K562 (cell line): ENCODE data around the gene ZNF665. TPM values are rescaled to one million over a fixed set of nuclear protein-coding genes. Genes with fewer than 3 reads are reported as not detected.

ENCODE experiments used
- ARNT ChIP-seq, 2 experiments: fragments of 450-650 bp; IDR thresholded peaks; 2 replicates each; pipeline ENCODE4 v1.6.1; 2016; ENCODE audit warnings: mild to moderate bottlenecking in 1 of 2
- BRCA1 ChIP-seq, 2 experiments: fragments of 450-650 bp in 1 of 2; sonication (generic) in 1 of 2; formaldehyde crosslinking in 1 of 2; IDR thresholded peaks; 2 replicates each; pipeline versions ENCODE4 v1.5.0 to v1.6.1; 2017 to 2020; ENCODE audit warnings: mild to moderate bottlenecking in 1 of 2, missing genetic modification reagents in 1 of 2
- CBX3 ChIP-seq, 2 experiments: IDR thresholded peaks; 1 replicate in 1 of 2; 2 replicates in 1 of 2; pipeline ENCODE4 v1.6.1; 2012; ENCODE audit warnings: inconsistent platforms in 2 of 2, low read length in 2 of 2, borderline replicate concordance in 1 of 2, control low read depth in 1 of 2
- ETS2 ChIP-seq: IDR thresholded peaks from 2 replicates; pipeline ENCODE4 v1.6.1; 2016; ENCODE audit warnings: borderline replicate concordance, missing genetic modification characterization, mild to moderate bottlenecking, moderate library complexity, missing compliant biosample characterization; ENCODE audit not compliant: poor library complexity, severe bottlenecking
- FOSL1 ChIP-seq: fragments of 200-800 bp; sonication (Bioruptor generic); conservative IDR thresholded peaks from 2 replicates; pipeline ENCODE4 v1.6.1; 2016; ENCODE audit warnings: missing genetic modification characterization, missing compliant biosample characterization
- HDAC2 ChIP-seq: fragments of 450-650 bp; IDR thresholded peaks from 2 replicates; pipeline ENCODE4 v1.6.1; 2016; ENCODE audit warnings: mild to moderate bottlenecking
- HMBOX1 ChIP-seq: sonication (generic); IDR thresholded peaks from 2 replicates; pipeline ENCODE4 v1.6.1; 2016
- MNT ChIP-seq, 2 experiments: fragments of 450-650 bp; conservative IDR thresholded peaks; 2 replicates each; pipeline ENCODE4 v1.6.1; 2017; ENCODE audit warnings: mild to moderate bottlenecking in 2 of 2, moderate library complexity in 2 of 2
- NCOA1 ChIP-seq: fragments of 450-650 bp; IDR thresholded peaks from 2 replicates; pipeline ENCODE4 v1.6.1; 2016; ENCODE audit warnings: low read depth
- NR2C1 ChIP-seq, 2 experiments: fragments of 450-650 bp; IDR thresholded peaks; 2 replicates each; pipeline ENCODE4 v1.6.1; 2017; ENCODE audit warnings: mild to moderate bottlenecking in 2 of 2, antibody characterized with exemption in 1 of 2, inconsistent platforms in 1 of 2, missing compliant biosample characterization in 1 of 2, missing genetic modification characterization in 1 of 2
- POLR3A ChIP-seq: IDR thresholded peaks from 2 replicates; pipeline ENCODE4 v1.6.1; 2011; ENCODE audit warnings: borderline replicate concordance, mild to moderate bottlenecking, moderate library complexity; ENCODE audit not compliant: insufficient read length, insufficient read depth; ENCODE audit errors: extremely low read depth
- RB1 ChIP-seq: fragments of 450-650 bp; IDR thresholded peaks from 2 replicates; pipeline ENCODE4 v1.6.1; 2017; ENCODE audit warnings: low read depth, mild to moderate bottlenecking
- STAG1 ChIP-seq: sonication (generic); formaldehyde crosslinking; IDR thresholded peaks from 2 replicates; pipeline ENCODE4 v1.5.0; 2020; ENCODE audit warnings: missing genetic modification reagents, borderline replicate concordance
- TEAD2 ChIP-seq: fragments of 450-650 bp; IDR thresholded peaks from 2 replicates; pipeline ENCODE4 v1.6.1; 2016; ENCODE audit warnings: missing genetic modification characterization, control low read depth, missing compliant biosample characterization
- ZFP36 ChIP-seq: fragments of 150-350 bp; IDR thresholded peaks from 2 replicates; pipeline ENCODE4 v1.6.1; 2018; ENCODE audit warnings: low read length, low read depth; ENCODE audit not compliant: partially characterized antibody
- ZNF3 ChIP-seq: fragments of 250-450 bp; sonication (Bioruptor Pico); IDR thresholded peaks from 2 replicates; pipeline ENCODE4 v1.5.0; 2021; ENCODE audit warnings: mild to moderate bottlenecking, moderate library complexity
- ZNF609 ChIP-seq: sonication (generic); formaldehyde crosslinking; IDR thresholded peaks from 2 replicates; pipeline ENCODE4 v1.8.1; 2023; ENCODE audit warnings: missing genetic modification reagents, mild to moderate bottlenecking, borderline replicate concordance
- ZNF695 ChIP-seq: fragments of 450-650 bp; formaldehyde crosslinking; IDR thresholded peaks from 2 replicates; pipeline ENCODE4 v1.4.0; 2020; ENCODE audit warnings: mild to moderate bottlenecking, moderate library complexity
- polyA plus RNA-seq, 8 experiments: library from polyadenylated mRNA; depleted of rRNA in 4 of 8; stranded (reverse) in 5 of 8; unstranded in 3 of 8; fragments of >200 nt; fragmentation: Nextera tagmentation in 2 of 8; fragmentation: Illumina TruSeq in 1 of 8; extraction: Ambion mirVana in 2 of 8; extraction: Trizol in 1 of 8; gene quantifications; 2 replicates each; pipeline versions ENCODE4 v1.2.1 to v1.2.3, GENCODE V29; 2011 to 2014; ENCODE audit warnings: inconsistent platforms in 1 of 8, missing spikeins in 1 of 8
- total RNA-seq, 7 experiments: library from RNA; depleted of rRNA in 6 of 7; stranded (reverse); fragments of >200 nt in 6 of 7; fragmentation: Illumina TruSeq in 2 of 7; extraction: Trizol in 2 of 7; gene quantifications; 2 replicates each; pipeline versions ENCODE4 v1.2.1 to v1.2.3, GENCODE V29; 2011 to 2021; ENCODE audit warnings: low replicate concordance in 1 of 7
- TF ChIP-seq, protein P1 (sequence below): sonication (generic); formaldehyde crosslinking; IDR thresholded peaks from 2 replicates; pipeline ENCODE4 v1.8.0; 2022; ENCODE audit warnings: mild to moderate bottlenecking, missing genetic modification reagents

The ZNF665 gene
- total and polyA plus RNA-seq, 9 of the 15 experiments (the other 6 are each of a cell fraction or from before 2014, with no cell fraction given) = 1.9 to 7.6 (median 2.8) TPM

DNA sequence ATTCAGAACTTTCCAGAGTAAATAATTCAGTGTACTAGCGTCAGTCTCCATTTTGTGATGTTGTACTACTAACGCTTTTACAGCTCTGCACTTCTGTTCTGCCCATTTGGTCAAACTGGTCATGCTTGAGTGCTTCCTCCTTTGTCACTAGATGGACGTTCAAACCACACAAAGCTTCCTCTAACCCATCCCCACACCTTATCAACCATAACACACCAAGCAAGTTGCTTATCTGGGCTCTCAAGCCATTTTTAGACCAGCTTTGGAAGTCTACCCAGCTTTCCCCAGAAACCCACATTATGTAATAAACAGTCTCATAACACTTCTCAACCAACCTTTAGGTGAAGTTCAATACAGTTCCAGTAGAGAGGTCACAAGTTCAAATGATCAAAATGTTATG lies 32.0 kb downstream of the ZNF665 start (continued):
- TF ChIP-seq FOSL1 (tag) (peak; percentile 70), TEAD2 (tag) (no peak), ZNF695 (CRISPR knock-in tag) (no peak), NR2C1 (IDR thresholded peaks at IDR 0.05) (peak; percentile 77), NR2C1 (tag; IDR thresholded peaks at IDR 0.05) (peak; percentile 77), ZFP36 (no peak), ZNF609 (CRISPR knock-in tag) (peak; percentile 68; the same call in 1 of the 2 replicates), BRCA1 (IDR thresholded peaks at IDR 0.05) (no peak), BRCA1 (CRISPR knock-in tag; IDR thresholded peaks at IDR 0.05) (no peak), RB1 (no peak), NCOA1 (peak; percentile 81), ZNF3 (CRISPR knock-in tag) (no peak), MNT (conservative IDR thresholded peaks at IDR 0.05) (peak; percentile 49 to 58; a peak in 3 of 4 replicates), POLR3A (no peak), HDAC2 (peak; percentile 81), HMBOX1 (peak; percentile 59; the same call in 1 of the 2 replicates), CBX3 (IDR thresholded peaks at IDR 0.05; ENCODE audit: borderline replicate concordance in 1 of 2, low read length in 2 of 2) (peak in 1 of 2 experiments; percentile 73; a peak in 1 of 3 replicates), ETS2 (tag) (no peak), STAG1 (no peak), ARNT (IDR thresholded peaks at IDR 0.05) (peak; percentile 88 to 92; a peak in 3 of 4 replicates)
- TF ChIP-seq, protein P1, sequence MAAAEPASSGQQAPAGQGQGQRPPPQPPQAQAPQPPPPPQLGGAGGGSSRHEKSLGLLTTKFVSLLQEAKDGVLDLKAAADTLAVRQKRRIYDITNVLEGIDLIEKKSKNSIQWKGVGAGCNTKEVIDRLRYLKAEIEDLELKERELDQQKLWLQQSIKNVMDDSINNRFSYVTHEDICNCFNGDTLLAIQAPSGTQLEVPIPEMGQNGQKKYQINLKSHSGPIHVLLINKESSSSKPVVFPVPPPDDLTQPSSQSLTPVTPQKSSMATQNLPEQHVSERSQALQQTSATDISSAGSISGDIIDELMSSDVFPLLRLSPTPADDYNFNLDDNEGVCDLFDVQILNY (CRISPR knock-in tag) = no peak
